Colonic mucosa (tissue), 4 donors: Measurements from ENCODE around the gene MDM2. TPM values are rescaled to one million over a fixed set of nuclear protein-coding genes. Genes with fewer than 3 reads are reported as not detected.
"Not testable (repeated sequence)": the region's sequence is repeated elsewhere in the genome, so short reads cannot be mapped to it uniquely, and the experiment has no call there.

Experiments
- DNase-seq: peaks from one replicate; pipeline ENCODE4 v3.0.0-alpha.2; 2020
- H3K27ac ChIP-seq: fragments of 200-600 bp; one replicate; pipeline ENCODE4 v1.8.0; 2021
- H3K27me3 ChIP-seq: fragments of 200-600 bp; one replicate; pipeline ENCODE4 v1.8.0; 2021
- H3K36me3 ChIP-seq: fragments of 200-600 bp; one replicate; pipeline ENCODE4 v1.8.0; 2021
- H3K4me1 ChIP-seq: fragments of 200-600 bp; one replicate; pipeline ENCODE4 v1.8.0; 2021; ENCODE audit warnings: mild to moderate bottlenecking
- H3K4me3 ChIP-seq: fragments of 200-600 bp; one replicate; pipeline ENCODE4 v1.8.0; 2021
- H3K9ac ChIP-seq, 2 donors: one replicate each; pipeline ENCODE4 v1.7.0; 2013; ENCODE audit warnings: control low read depth in 2 of 2, low read depth in 2 of 2, low read length in 2 of 2
- H3K9me3 ChIP-seq: fragments of 200-600 bp; one replicate; pipeline ENCODE4 v1.8.0; 2021
- CTCF ChIP-seq: fragments of 200-600 bp; IDR thresholded peaks from one replicate; pipeline ENCODE4 v1.8.0; 2022; ENCODE audit warnings: antibody characterized with exemption, mild to moderate bottlenecking
- intact Hi-C: fragments of 100-400 bp; cut with DNase I; formaldehyde crosslinking; loops from one replicate; pipeline ENCODE4 v1.14.1; 2022
- total RNA-seq, 2 donors: library from RNA; stranded (reverse); fragmentation: NEBNext Ultra II Directional in 1 of 2; extraction: Animal tissue kit (Norgen Biotek cat#: 25700) in 1 of 2; gene quantifications; one replicate each; pipeline ENCODE4 v1.2.1, GENCODE V29; 2021
- donor health status: healthy.
- donor health status: DM: no; HTN: no; CAD: no.
- donor health status: DM: no; HTN: no; CAD: no.

MDM2 gene
- total RNA-seq, 2 donors from 2014 or later, result 94.8 to 107 TPM

GRCh38 chr12:68863109-68863770, 55.3 kb downstream of the MDM2 start:
- Histone ChIP-seq H3K36me3 (no peaks in the 10 kb centered on the region), H3K27ac (no peak overlapping the region), H3K9ac (no peak overlapping the region), H3K27me3 (no peaks in the 10 kb centered on the region), H3K4me1 (no peaks in the 10 kb centered on the region), H3K4me3 (no peak overlapping the region), H3K9me3 (no peaks in the 10 kb centered on the region)
- intact Hi-C loops, result no loop called here
- DNase-seq, result no peak
- TF ChIP-seq CTCF, result no peak

- H3K9me3 ChIP-seq, H3K36me3 ChIP-seq, H3K9ac ChIP-seq, H3K4me3 ChIP-seq, H3K27ac ChIP-seq, intact Hi-C loops, H3K27me3 ChIP-seq, H3K4me1 ChIP-seq: not testable (repeated sequence)
- TF ChIP-seq CTCF, result peak; percentile 41
- DNase-seq, result peak; percentile 25
These were observed 56.0 kb downstream of the MDM2 start for GRCh38 chr12:68863886-68864454.

- Histone ChIP-seq H3K4me1 (no peaks in the 10 kb centered on the region), H3K4me3 (no peak overlapping the region), H3K36me3 (no peaks in the 10 kb centered on the region), H3K9me3 (no peaks in the 10 kb centered on the region), H3K27me3 (no peaks in the 10 kb centered on the region), H3K27ac (no peak overlapping the region), H3K9ac (no peak overlapping the region)
- TF ChIP-seq CTCF, result no peak
- DNase-seq, result no peak
- intact Hi-C loops, result no loop called here
These were observed 56.6 kb downstream of the MDM2 start for GRCh38 chr12:68864604-68865003.

GRCh38 chr12:68865399-68866164, 57.6 kb downstream of the MDM2 start:
- Histone ChIP-seq H3K9ac (no peak overlapping the region), H3K4me1 (no peaks in the 10 kb centered on the region), H3K27ac (no peak overlapping the region), H3K36me3 (no peaks in the 10 kb centered on the region), H3K4me3 (no peak overlapping the region), H3K27me3 (no peaks in the 10 kb centered on the region), H3K9me3 (no peaks in the 10 kb centered on the region)
- TF ChIP-seq CTCF, result no peak
- DNase-seq, result no peak
- intact Hi-C loops, result no loop called here

- Histone ChIP-seq H3K9me3 (no peaks in the 10 kb centered on the region), H3K36me3 (no peaks in the 10 kb centered on the region), H3K9ac (no peak overlapping the region), H3K4me3 (no peak overlapping the region), H3K27me3 (no peaks in the 10 kb centered on the region), H3K4me1 (no peaks in the 10 kb centered on the region), H3K27ac (no peak overlapping the region)
- intact Hi-C loops, result no loop called here
- no peak for TF ChIP-seq CTCF
- DNase-seq, result no peak
These were observed 59.0 kb downstream of the MDM2 start for GRCh38 chr12:68866950-68867349.
